Mucosa of descending colon (tissue), 3 donors: ENCODE data around the gene SMIM23. TPM values are rescaled to one million over a fixed set of nuclear protein-coding genes. Genes with fewer than 3 reads are reported as not detected.

Experiments
- ATAC-seq: fragments of 200-7000 bp; cut with Tn5 transposase; one replicate; pipeline ENCODE4 v1.9.1; 2020; ENCODE audit warnings: mild to moderate bottlenecking, moderate library complexity
- DNase-seq, 3 donors: peaks; one replicate each; pipeline ENCODE4 v3.0.0-alpha.2; 2020
- H3K36me3 ChIP-seq: fragments of 200-600 bp; one replicate; pipeline ENCODE4 v1.8.0; 2021; ENCODE audit warnings: low read depth, mild to moderate bottlenecking
- H3K4me1 ChIP-seq: fragments of 200-600 bp; one replicate; pipeline ENCODE4 v1.8.0; 2021; ENCODE audit warnings: low read depth, mild to moderate bottlenecking
- H3K4me3 ChIP-seq: fragments of 200-600 bp; one replicate; pipeline ENCODE4 v1.8.0; 2021; ENCODE audit warnings: mild to moderate bottlenecking
- H3K9me3 ChIP-seq: fragments of 200-600 bp; one replicate; pipeline ENCODE4 v1.8.0; 2021; ENCODE audit warnings: mild to moderate bottlenecking
- CTCF ChIP-seq: fragments of 200-600 bp; IDR thresholded peaks from one replicate; pipeline ENCODE4 v1.8.0; 2022; ENCODE audit warnings: antibody characterized with exemption, mild to moderate bottlenecking
- intact Hi-C, 2 donors: fragments of 100-400 bp; cut with DNase I in 1 of 2; cut with micrococcal nuclease in 1 of 2; formaldehyde crosslinking; loops; one replicate each; pipeline versions ENCODE4 v1.11.0 to v1.11.1; 2022; cut with DNase I, micrococcal nuclease
- total RNA-seq, 3 donors: library from RNA; stranded (reverse); fragmentation: NEBNext Ultra II Directional in 2 of 3; extraction: Animal tissue kit (Norgen Biotek cat#: 25700) in 2 of 3; gene quantifications; one replicate each; pipeline versions ENCODE4 v1.2.1 to v1.2.4, GENCODE V29; 2021 to 2023
- donor health status: DM: no; HTN: no; CAD: no; lungs with moderate emphysema.
- donor health status: DM: no; HTN: no; CAD: no.
- donor health status: DM: no; HTN: yes; CAD: no.

The SMIM23 gene
- total RNA-seq, 3 donors from 2014 or later, result not detected

GRCh38 chr5:171840066-171840465 lies 54.4 kb downstream of the SMIM23 start:
- Histone ChIP-seq H3K4me1 (no peaks in the 10 kb centered on the region), H3K9me3 (no peaks in the 10 kb centered on the region), H3K36me3 (no peaks in the 10 kb centered on the region), H3K4me3 (no peak overlapping the region)
- ATAC-seq (no peak), DNase-seq (no peak)
- intact Hi-C loops, result no loop called here
- no peak for TF ChIP-seq CTCF

Other genes with a start within 250 kb of the SMIM23 start
- 10 to 100 TPM; 37.2 to 50.2 (median 39.5) TPM for gene FBXW11, start 220.8 kb downstream of the SMIM23 start, total RNA-seq